GM12892 (cell line): ENCODE measurements around the gene RPTN.

Experiments used
- POLR2A ChIP-seq: IDR thresholded peaks from 2 replicates; pipeline ENCODE4 v1.6.1; 2011; ENCODE audit warnings: low read depth, low read length, control low read depth
- POLR2AphosphoS5 ChIP-seq: IDR thresholded peaks from 2 replicates; pipeline ENCODE4 v1.6.1; 2011; ENCODE audit warnings: low read depth, low read length, control low read depth

DNA sequence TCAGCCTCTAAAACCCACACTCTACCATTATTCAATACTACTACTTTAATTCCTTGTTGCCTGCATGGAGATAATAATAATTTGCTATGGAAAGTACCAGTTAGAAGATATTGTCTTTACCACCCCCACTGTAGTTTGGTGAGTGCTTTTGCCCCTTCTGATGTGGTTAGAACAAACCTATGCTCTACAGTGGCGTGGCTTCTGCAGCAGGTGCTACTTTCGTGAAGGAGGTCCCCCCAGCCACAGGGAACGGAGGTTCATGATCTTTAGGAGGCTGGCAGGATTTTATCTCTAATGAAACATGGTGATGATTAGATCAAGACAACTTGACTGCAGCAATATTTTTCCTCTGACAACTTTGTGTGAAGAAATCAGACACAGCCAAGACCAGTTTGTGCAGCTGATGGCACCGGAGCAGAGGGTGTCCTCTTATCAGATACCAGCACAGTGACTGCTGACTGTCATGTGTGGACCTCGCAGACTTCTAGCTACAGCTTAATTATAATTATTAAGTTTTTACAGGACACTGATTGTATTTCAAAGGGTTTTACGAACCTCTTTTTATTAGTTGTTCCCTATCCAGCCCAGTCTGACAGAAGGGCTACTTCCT lies 33.1 kb downstream of the RPTN start:
- TF ChIP-seq POLR2A (no peak), POLR2AphosphoS5 (no peak)
